Measurements from ENCODE around the gene STK36.

Gene STK36

DNA sequence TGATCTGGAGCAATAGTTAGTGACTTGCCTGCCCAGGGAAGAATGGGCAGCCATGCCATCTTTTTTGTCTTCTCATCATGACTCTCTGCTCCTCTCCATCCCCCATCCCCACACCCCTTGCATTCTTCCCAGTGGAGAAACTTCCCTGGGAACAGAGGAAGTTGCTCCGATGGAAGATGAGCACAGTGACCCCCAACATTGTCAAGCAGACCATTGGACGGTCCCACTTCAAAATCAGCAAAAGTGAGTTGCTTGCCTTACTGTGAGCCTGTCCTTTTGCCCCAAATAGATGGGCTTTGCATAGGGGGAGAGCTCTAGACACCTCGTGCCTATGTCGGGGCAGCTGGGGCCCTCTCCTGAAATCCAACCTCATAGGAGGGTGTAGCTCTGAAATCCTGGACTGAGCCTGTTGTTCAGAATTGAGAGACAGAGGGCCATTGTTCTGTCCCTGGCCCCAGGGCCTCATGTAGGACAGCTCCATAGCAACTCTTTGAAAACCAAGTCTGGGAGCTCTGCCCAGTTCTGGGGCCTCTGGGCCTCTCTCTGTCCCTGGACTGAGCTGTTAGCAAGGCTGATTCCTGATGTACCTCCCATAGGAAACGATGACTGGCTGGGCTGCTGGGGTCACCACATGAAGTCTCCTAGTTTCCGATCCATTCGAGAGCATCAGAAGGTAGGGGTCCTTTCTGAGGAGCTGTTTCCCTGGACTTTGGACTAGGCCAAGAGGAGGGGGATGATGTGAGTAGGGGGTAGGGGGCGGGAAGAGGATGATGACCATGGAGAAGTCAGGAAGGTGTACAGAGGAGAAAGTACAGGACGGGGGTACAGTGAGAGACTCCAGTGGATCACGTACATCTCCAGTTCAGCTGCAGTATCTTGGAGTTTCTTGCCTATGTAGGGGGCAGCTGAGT is 73.9 kb downstream of the STK36 start:
- no peak for DNase-seq

DNA sequence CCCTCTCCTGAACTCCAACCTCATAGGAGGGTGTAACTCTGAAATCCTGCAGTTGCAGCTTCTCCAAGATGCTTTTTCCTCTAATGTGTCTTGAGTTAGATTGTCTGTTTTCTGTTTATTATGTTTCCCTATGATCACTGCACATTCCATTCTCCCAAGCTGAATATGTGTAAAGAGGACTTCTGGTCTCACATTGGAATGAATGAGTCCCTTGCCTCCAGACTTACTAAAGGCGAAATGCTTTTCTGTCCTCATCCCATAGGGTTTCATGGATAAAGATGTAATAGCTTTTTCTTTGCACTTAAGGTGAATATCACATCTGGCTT is 74.5 kb downstream of the STK36 start:
- DNase-seq: no peak

- no peak for DNase-seq
Observed at GRCh38 chr2:218746960-218747359, 75.1 kb downstream of the STK36 start.

GRCh38 chr2:218748741-218749441 is 77.0 kb downstream of the STK36 start:
- no peak for DNase-seq
